Keratinocyte (primary cell): ENCODE measurements around the gene ARMH3. TPM values are rescaled to one million over a fixed set of nuclear protein-coding genes. Genes with fewer than 3 reads are reported as not detected.
A peak's percentile ranks its signal among the peaks of the same experiment; 100 is the strongest.

ENCODE experiments used
- DNase-seq: peaks from one replicate; pipeline ENCODE4 v3.0.0-alpha.2; 2011; ENCODE audit warnings: low read depth, missing footprints, low spot score
- FAIRE-seq: peaks from 2 replicates; lab custom pipeline; 2011; peaks lifted over from hg19 to GRCh38; lab: Jason Lieb, UNC
- H2AFZ ChIP-seq: 2 replicates; pipeline ENCODE4 v1.6.0; 2012; ENCODE audit warnings: low read length, control low read depth, inconsistent platforms; ENCODE audit not compliant: control insufficient read depth
- H3K27ac ChIP-seq: 2 replicates; pipeline ENCODE4 v1.5.1; 2011; ENCODE audit warnings: low read length; ENCODE audit not compliant: control insufficient read depth, insufficient read depth
- H3K27me3 ChIP-seq: 3 replicates; pipeline ENCODE4 v1.6.0; 2011; ENCODE audit warnings: low read length; ENCODE audit not compliant: control insufficient read depth, insufficient read depth; ENCODE audit errors: extremely low read depth
- H3K36me3 ChIP-seq, 2 experiments: 2 replicates in 1 of 2; 3 replicates in 1 of 2; pipeline ENCODE4 v1.5.1; 2011; ENCODE audit warnings: low read length in 2 of 2, mild to moderate bottlenecking in 1 of 2; ENCODE audit not compliant: control insufficient read depth in 2 of 2, insufficient read depth in 2 of 2; ENCODE audit errors: extremely low read depth in 1 of 2
- H3K4me1 ChIP-seq: 3 replicates; pipeline ENCODE4 v1.5.1; 2011; ENCODE audit warnings: low read length; ENCODE audit not compliant: control insufficient read depth, insufficient read depth; ENCODE audit errors: extremely low read depth
- H3K4me2 ChIP-seq: 3 replicates; pipeline ENCODE4 v1.6.0; 2011; ENCODE audit warnings: low read depth, low read length; ENCODE audit not compliant: control insufficient read depth, insufficient read depth; ENCODE audit errors: extremely low read depth
- H3K4me3 ChIP-seq, 3 experiments: fragments of 200-600 bp in 1 of 3; sonication (generic) in 1 of 3; 2 replicates in 2 of 3; 3 replicates in 1 of 3; pipeline ENCODE4 v1.5.1; 2011 to 2016; ENCODE audit warnings: low read length in 3 of 3, mild to moderate bottlenecking in 3 of 3, control low read depth in 2 of 3, inconsistent platforms in 1 of 3, low read depth in 1 of 3, mixed read lengths in 1 of 3, mixed run types in 1 of 3, moderate library complexity in 1 of 3; ENCODE audit not compliant: control insufficient read depth in 2 of 3, insufficient read depth in 2 of 3; ENCODE audit errors: extremely low read depth in 1 of 3
- H3K79me2 ChIP-seq: 2 replicates; pipeline ENCODE4 v1.6.0; 2012; ENCODE audit warnings: low read length; ENCODE audit not compliant: control insufficient read depth, insufficient read depth
- H3K9ac ChIP-seq: 3 replicates; pipeline ENCODE4 v1.6.0; 2011; ENCODE audit warnings: low read length; ENCODE audit not compliant: control insufficient read depth, insufficient read depth; ENCODE audit errors: extremely low read depth
- H3K9me1 ChIP-seq: 3 replicates; pipeline ENCODE4 v1.6.0; 2011; ENCODE audit warnings: low read length; ENCODE audit not compliant: control insufficient read depth, insufficient read depth; ENCODE audit errors: extremely low read depth
- H3K9me3 ChIP-seq: 2 replicates; pipeline ENCODE4 v1.5.1; 2012; ENCODE audit warnings: low read depth, low read length; ENCODE audit not compliant: control insufficient read depth
- H4K20me1 ChIP-seq: 3 replicates; pipeline ENCODE4 v1.6.0; 2011; ENCODE audit warnings: low read length; ENCODE audit not compliant: control insufficient read depth, insufficient read depth; ENCODE audit errors: extremely low read depth
- CTCF ChIP-seq, 3 experiments: IDR thresholded peaks in 1 of 3; conservative IDR thresholded peaks in 1 of 3; optimal IDR thresholded peaks in 1 of 3; 2 replicates in 2 of 3; 3 replicates in 1 of 3; pipeline versions ENCODE3 to v1.5.1; 2011; ENCODE audit warnings: low read length in 3 of 3, mild to moderate bottlenecking in 3 of 3, moderate library complexity in 2 of 3, control low read depth in 1 of 3, inconsistent platforms in 1 of 3; ENCODE audit not compliant: insufficient read depth in 2 of 3; ENCODE audit errors: extremely low read depth in 1 of 3
- EZH2 ChIP-seq: IDR thresholded peaks from one replicate; pipeline ENCODE4 v1.6.1; 2012; ENCODE audit warnings: inconsistent platforms, mild to moderate bottlenecking, low read length, moderate library complexity
- dilution Hi-C: fragments of 300-500 bp; cut with MboI; formaldehyde crosslinking; loops from one replicate; pipeline ENCODE4 v1.7.0; 2020; ENCODE audit warnings: low sequenced_read_pairs; ENCODE audit not compliant: extremely low pct_ligation_motif_present
- polyA plus RNA-seq, 5 experiments: library from polyadenylated mRNA; depleted of rRNA in 3 of 5; stranded (reverse) in 3 of 5; stranded (forward) in 1 of 5; unstranded in 1 of 5; fragments of >200 nt; gene quantifications; 1 replicate in 1 of 5; 2 replicates in 3 of 5; 3 replicates in 1 of 5; pipeline versions ENCODE4 v1.2.1 to v1.2.3, GENCODE V29; 2011 to 2012; ENCODE audit warnings: missing spikeins in 2 of 5, low read depth in 1 of 5, low replicate concordance in 1 of 5

The ARMH3 gene
- polyA plus RNA-seq, 1 donor (not counting 4 experiments of a cell fraction or from before 2014, with no cell fraction given) = 25.3 TPM

- Histone ChIP-seq H3K9me1 (peaks cover 6% of the 10 kb centered on the region), H3K4me1 (peaks cover 16% of the 10 kb centered on the region), H2AFZ (no peak overlapping the region), H3K9ac (no peak overlapping the region), H3K4me2 (peak overlapping the region; percentile 70), H3K4me3 (peak overlapping the region in 1 of 3 experiments; percentile 50), H4K20me1 (peaks cover 10% of the 10 kb centered on the region), H3K27me3 (no peaks in the 10 kb centered on the region), H3K9me3 (no peaks in the 10 kb centered on the region), H3K79me2 (no peaks in the 10 kb centered on the region), H3K36me3 (no peaks in the 10 kb centered on the region), H3K27ac (no peak overlapping the region)
- FAIRE-seq = no peak
- no peak for DNase-seq
- dilution Hi-C loops = no loop called here
- TF ChIP-seq EZH2 (no peak), CTCF (optimal IDR thresholded peaks at IDR 0.05 in 1 of 3, IDR thresholded peaks at IDR 0.05 in 1 of 3, conservative IDR thresholded peaks at IDR 0.05 in 1 of 3; ENCODE audit: extremely low read depth in 1 of 3, insufficient read depth in 2 of 3, low read length in 3 of 3) (no peak)
Observed at GRCh38 chr10:101840102-101840684, 215.8 kb downstream of the ARMH3 start.

GRCh38 chr10:101839416-101840063 is 216.4 kb downstream of the ARMH3 start:
- Histone ChIP-seq H3K4me1 (peaks cover 16% of the 10 kb centered on the region), H3K4me2 (peak overlapping the region; percentile 58), H3K27ac (no peak overlapping the region), H4K20me1 (peaks cover 10% of the 10 kb centered on the region), H3K36me3 (no peaks in the 10 kb centered on the region), H3K4me3 (peak overlapping the region in 1 of 3 experiments; percentile 38), H3K79me2 (no peaks in the 10 kb centered on the region), H3K9ac (no peak overlapping the region), H2AFZ (no peak overlapping the region), H3K9me3 (no peaks in the 10 kb centered on the region), H3K9me1 (peaks cover 6% of the 10 kb centered on the region), H3K27me3 (no peaks in the 10 kb centered on the region)
- dilution Hi-C loops = no loop called here
- FAIRE-seq (no peak), DNase-seq (no peak)
- TF ChIP-seq EZH2 = no peak
- TF ChIP-seq CTCF (optimal IDR thresholded peaks at IDR 0.05 in 1 of 3, IDR thresholded peaks at IDR 0.05 in 1 of 3, conservative IDR thresholded peaks at IDR 0.05 in 1 of 3; ENCODE audit: extremely low read depth in 1 of 3, insufficient read depth in 2 of 3, low read length in 3 of 3) = no peak
